ENCODE measurements around the gene PPP6R2.
A peak's percentile ranks its signal among the peaks of the same experiment; 100 is the strongest.

Gene PPP6R2

GRCh38 chr22:50473855-50474671 is 130.9 kb downstream of the PPP6R2 start:
- no peak for TF ChIP-seq MYC (IDR thresholded peaks at IDR 0.05; ENCODE audit: low read depth, low read length)
- TF ChIP-seq MAX (IDR thresholded peaks at IDR 0.05; ENCODE audit: low read depth, low read length): no peak
- TF ChIP-seq CTCF (IDR thresholded peaks at IDR 0.05; ENCODE audit: low read depth, low read length): no peak
- no peak for TF ChIP-seq POLR2A (IDR thresholded peaks at IDR 0.05; ENCODE audit: extremely low read depth, insufficient read length)
- peak; percentile 36 for DNase-seq (ENCODE audit: low read depth)
- H3K4me3 ChIP-seq (ENCODE audit: low read depth, low read length): peak overlapping the region; percentile 59

GRCh38 chr22:50474710-50475651 is 131.9 kb downstream of the PPP6R2 start, which contains the start of gene SBF1:
SBF1 (minus strand) TSS chr22:50475035; CDS start chr22:50474840, 195 bp downstream.
- peak within 1 kb of the TSS; percentile 59 for H3K4me3 ChIP-seq (ENCODE audit: low read depth, low read length)
- TF ChIP-seq MAX (IDR thresholded peaks at IDR 0.05; ENCODE audit: low read depth, low read length) (no peak), POLR2A (IDR thresholded peaks at IDR 0.05; ENCODE audit: extremely low read depth, insufficient read length) (peak; percentile 49), MYC (IDR thresholded peaks at IDR 0.05; ENCODE audit: low read depth, low read length) (no peak), CTCF (IDR thresholded peaks at IDR 0.05; ENCODE audit: low read depth, low read length) (no peak)
- peak; percentile 88 for DNase-seq (ENCODE audit: low read depth)

GRCh38 chr22:50475652-50476002 is 132.5 kb downstream of the PPP6R2 start:
- no peak overlapping the region for H3K4me3 ChIP-seq (ENCODE audit: low read depth, low read length)
- DNase-seq (ENCODE audit: low read depth): no peak
- TF ChIP-seq MYC (IDR thresholded peaks at IDR 0.05; ENCODE audit: low read depth, low read length) (no peak), POLR2A (IDR thresholded peaks at IDR 0.05; ENCODE audit: extremely low read depth, insufficient read length) (no peak), CTCF (IDR thresholded peaks at IDR 0.05; ENCODE audit: low read depth, low read length) (no peak), MAX (IDR thresholded peaks at IDR 0.05; ENCODE audit: low read depth, low read length) (no peak)

GRCh38 chr22:50476868-50477267 is 133.7 kb downstream of the PPP6R2 start:
- no peak overlapping the region for H3K4me3 ChIP-seq (ENCODE audit: low read depth, low read length)
- no peak for TF ChIP-seq MAX (IDR thresholded peaks at IDR 0.05; ENCODE audit: low read depth, low read length)
- no peak for TF ChIP-seq CTCF (IDR thresholded peaks at IDR 0.05; ENCODE audit: low read depth, low read length)
- no peak for TF ChIP-seq POLR2A (IDR thresholded peaks at IDR 0.05; ENCODE audit: extremely low read depth, insufficient read length)
- TF ChIP-seq MYC (IDR thresholded peaks at IDR 0.05; ENCODE audit: low read depth, low read length): no peak
- no peak for DNase-seq (ENCODE audit: low read depth)

- DNase-seq (ENCODE audit: low read depth): no peak
- H3K4me3 ChIP-seq (ENCODE audit: low read depth, low read length): no peak overlapping the region
- TF ChIP-seq MYC (IDR thresholded peaks at IDR 0.05; ENCODE audit: low read depth, low read length) (no peak), MAX (IDR thresholded peaks at IDR 0.05; ENCODE audit: low read depth, low read length) (no peak), CTCF (IDR thresholded peaks at IDR 0.05; ENCODE audit: low read depth, low read length) (no peak), POLR2A (IDR thresholded peaks at IDR 0.05; ENCODE audit: extremely low read depth, insufficient read length) (no peak)
These were observed 134.8 kb downstream of the PPP6R2 start for GRCh38 chr22:50477923-50478322.

Data from NB4 (cell line).